Fibroblast of lung (primary cell): Measurements from ENCODE around the gene PRSS21. TPM values are rescaled to one million over a fixed set of nuclear protein-coding genes. Genes with fewer than 3 reads are reported as not detected.

Experiments used
- DNase-seq, 2 donors: peaks; one replicate each; pipeline versions ENCODE4 v3.0.0 to v3.0.0-alpha.2; 2010; ENCODE audit warnings: low read depth in 2 of 2
- H2AFZ ChIP-seq: 2 replicates; pipeline ENCODE4 v1.5.1; 2012; ENCODE audit warnings: low read length, control low read depth, inconsistent platforms
- H3K27ac ChIP-seq: 2 replicates; pipeline ENCODE4 v1.5.1; 2011; ENCODE audit warnings: low read length, control low read depth; ENCODE audit not compliant: insufficient read depth
- H3K27me3 ChIP-seq: 2 replicates; pipeline ENCODE4 v1.5.1; 2011; ENCODE audit warnings: mild to moderate bottlenecking, low read length; ENCODE audit not compliant: control insufficient read depth, insufficient read depth
- H3K36me3 ChIP-seq: 2 replicates; pipeline ENCODE4 v1.5.1; 2011; ENCODE audit warnings: low read length; ENCODE audit not compliant: control insufficient read depth, insufficient read depth
- H3K4me1 ChIP-seq: 2 replicates; pipeline ENCODE4 v1.5.1; 2011; ENCODE audit warnings: low read length; ENCODE audit not compliant: control insufficient read depth, insufficient read depth; ENCODE audit errors: extremely low read depth
- H3K4me2 ChIP-seq: 2 replicates; pipeline ENCODE4 v1.5.1; 2011; ENCODE audit warnings: low read length, control low read depth; ENCODE audit not compliant: insufficient read depth; ENCODE audit errors: extremely low read depth
- H3K4me3 ChIP-seq, 4 experiments: fragments of 200-600 bp in 1 of 4; sonication (generic) in 1 of 4; replicated peaks in 1 of 4; 2 replicates each; pipeline ENCODE4 v1.5.1; 2011 to 2016; ENCODE audit warnings: low read length in 4 of 4, low read depth in 3 of 4, mild to moderate bottlenecking in 3 of 4, control low read depth in 2 of 4, inconsistent platforms in 1 of 4, mixed read lengths in 1 of 4; ENCODE audit not compliant: insufficient read depth in 1 of 4; ENCODE audit errors: control extremely low read depth in 1 of 4
- H3K79me2 ChIP-seq: 2 replicates; pipeline ENCODE4 v1.5.1; 2012; ENCODE audit warnings: mild to moderate bottlenecking, low read length, inconsistent platforms; ENCODE audit not compliant: control insufficient read depth, insufficient read depth
- H3K9ac ChIP-seq: 2 replicates; pipeline ENCODE4 v1.5.1; 2011; ENCODE audit warnings: mild to moderate bottlenecking, low read length, control low read depth; ENCODE audit not compliant: insufficient read depth
- H3K9me3 ChIP-seq: 2 replicates; pipeline ENCODE4 v1.5.1; 2012; ENCODE audit warnings: low read depth, low read length; ENCODE audit not compliant: control insufficient read depth, insufficient read depth
- H4K20me1 ChIP-seq: 2 replicates; pipeline ENCODE4 v1.5.1; 2011; ENCODE audit warnings: low read length; ENCODE audit not compliant: control insufficient read depth, insufficient read depth; ENCODE audit errors: extremely low read depth
- EZH2 ChIP-seq: IDR thresholded peaks from 2 replicates; pipeline ENCODE4 v1.5.1; 2012; ENCODE audit warnings: low read length, control low read depth, mild to moderate bottlenecking; ENCODE audit errors: missing control alignments
- polyA plus RNA-seq, 2 donors: library from polyadenylated mRNA; depleted of rRNA in 1 of 2; stranded (reverse) in 1 of 2; unstranded in 1 of 2; fragments of >200 nt; gene quantifications; 2 replicates each; pipeline ENCODE4 v1.2.1, GENCODE V29; 2011 to 2012; ENCODE audit warnings: missing spikeins in 1 of 2
- total RNA-seq: library from RNA; depleted of rRNA; stranded (reverse); fragments of >200 nt; gene quantifications from 2 replicates; pipeline ENCODE4 v1.2.1, GENCODE V29; 2014
- TF ChIP-seq, protein P1 (sequence below), 2 donors: IDR thresholded peaks in 1 of 2; conservative IDR thresholded peaks in 1 of 2; 1 replicate in 1 of 2; 2 replicates in 1 of 2; pipeline ENCODE4 v1.5.1; 2011 to 2012; ENCODE audit warnings: low read length in 2 of 2, control low read depth in 1 of 2, inconsistent platforms in 1 of 2, low read depth in 1 of 2, mild to moderate bottlenecking in 1 of 2

PRSS21 gene
- total and polyA plus RNA-seq, 2 donors (not counting 1 experiment from before 2014, with no cell fraction given), result 0.17 to 0.22 TPM

GRCh38 chr16:2821487-2822157, 4.6 kb downstream of the PRSS21 start:
- Histone ChIP-seq H3K27ac (no peak overlapping the region), H3K9me3 (no peaks in the 10 kb centered on the region), H3K4me1 (no peaks in the 10 kb centered on the region), H3K79me2 (no peaks in the 10 kb centered on the region), H3K9ac (no peak overlapping the region), H3K27me3 (peaks cover 20% of the 10 kb centered on the region), H3K4me3 (no peak overlapping the region), H2AFZ (no peak overlapping the region), H3K36me3 (no peaks in the 10 kb centered on the region), H4K20me1 (no peaks in the 10 kb centered on the region), H3K4me2 (no peak overlapping the region)
- DNase-seq, result no peak
- TF ChIP-seq, protein P1, sequence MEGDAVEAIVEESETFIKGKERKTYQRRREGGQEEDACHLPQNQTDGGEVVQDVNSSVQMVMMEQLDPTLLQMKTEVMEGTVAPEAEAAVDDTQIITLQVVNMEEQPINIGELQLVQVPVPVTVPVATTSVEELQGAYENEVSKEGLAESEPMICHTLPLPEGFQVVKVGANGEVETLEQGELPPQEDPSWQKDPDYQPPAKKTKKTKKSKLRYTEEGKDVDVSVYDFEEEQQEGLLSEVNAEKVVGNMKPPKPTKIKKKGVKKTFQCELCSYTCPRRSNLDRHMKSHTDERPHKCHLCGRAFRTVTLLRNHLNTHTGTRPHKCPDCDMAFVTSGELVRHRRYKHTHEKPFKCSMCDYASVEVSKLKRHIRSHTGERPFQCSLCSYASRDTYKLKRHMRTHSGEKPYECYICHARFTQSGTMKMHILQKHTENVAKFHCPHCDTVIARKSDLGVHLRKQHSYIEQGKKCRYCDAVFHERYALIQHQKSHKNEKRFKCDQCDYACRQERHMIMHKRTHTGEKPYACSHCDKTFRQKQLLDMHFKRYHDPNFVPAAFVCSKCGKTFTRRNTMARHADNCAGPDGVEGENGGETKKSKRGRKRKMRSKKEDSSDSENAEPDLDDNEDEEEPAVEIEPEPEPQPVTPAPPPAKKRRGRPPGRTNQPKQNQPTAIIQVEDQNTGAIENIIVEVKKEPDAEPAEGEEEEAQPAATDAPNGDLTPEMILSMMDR (conservative IDR thresholded peaks at IDR 0.05 in 1 of 2, IDR thresholded peaks at IDR 0.05 in 1 of 2; ENCODE audit: low read depth in 1 of 2, low read length in 2 of 2), result no peak
- no peak for TF ChIP-seq EZH2

- TF ChIP-seq, protein P1 (conservative IDR thresholded peaks at IDR 0.05 in 1 of 2, IDR thresholded peaks at IDR 0.05 in 1 of 2; ENCODE audit: low read depth in 1 of 2, low read length in 2 of 2), result no peak
- no peak for TF ChIP-seq EZH2
- Histone ChIP-seq H3K4me2 (no peak overlapping the region), H2AFZ (no peak overlapping the region), H3K4me3 (no peak overlapping the region), H3K9me3 (no peaks in the 10 kb centered on the region), H3K27me3 (peaks cover 20% of the 10 kb centered on the region), H3K9ac (no peak overlapping the region), H3K4me1 (no peaks in the 10 kb centered on the region), H3K27ac (no peak overlapping the region), H3K36me3 (no peaks in the 10 kb centered on the region), H3K79me2 (no peaks in the 10 kb centered on the region), H4K20me1 (no peaks in the 10 kb centered on the region)
- DNase-seq, result no peak
Observed at GRCh38 chr16:2822158-2822495, 5.1 kb downstream of the PRSS21 start.

DNA sequence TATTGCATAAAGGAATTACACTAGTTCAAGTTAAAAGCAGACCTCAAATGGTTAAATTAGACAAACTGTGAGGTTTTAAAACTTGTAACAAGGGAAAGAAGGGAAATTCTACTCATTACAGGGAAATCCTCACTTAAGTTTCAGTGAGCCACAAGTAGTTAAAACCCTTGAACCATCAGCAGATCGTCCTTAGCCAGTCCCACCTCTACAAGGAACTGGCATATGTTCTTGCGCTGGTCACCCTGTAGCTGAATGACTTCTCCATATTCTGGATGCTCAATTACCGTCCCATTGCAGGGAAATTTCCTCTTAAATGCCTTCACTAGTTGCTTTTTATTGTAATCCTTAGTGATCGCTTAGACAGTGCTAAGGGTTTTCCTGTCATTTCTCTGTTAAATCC, 5.5 kb downstream of the PRSS21 start:
- H3K36me3 ChIP-seq, result no peaks in the 10 kb centered on the region
- no peak overlapping the region for H3K4me3 ChIP-seq
- no peaks in the 10 kb centered on the region for H4K20me1 ChIP-seq
- H3K4me2 ChIP-seq, result no peak overlapping the region
- no peak for TF ChIP-seq EZH2
- TF ChIP-seq, protein P1 (conservative IDR thresholded peaks at IDR 0.05 in 1 of 2, IDR thresholded peaks at IDR 0.05 in 1 of 2; ENCODE audit: low read depth in 1 of 2, low read length in 2 of 2), result no peak
- H3K4me1 ChIP-seq, result no peaks in the 10 kb centered on the region
- H3K27me3 ChIP-seq, result peaks cover 20% of the 10 kb centered on the region
- H3K27ac ChIP-seq, result no peak overlapping the region
- no peaks in the 10 kb centered on the region for H3K9me3 ChIP-seq
- H2AFZ ChIP-seq, result no peak overlapping the region
- H3K79me2 ChIP-seq, result no peaks in the 10 kb centered on the region
- no peak for DNase-seq
- no peak overlapping the region for H3K9ac ChIP-seq
